ENCODE data around the gene TRIM61.
A peak's percentile ranks its signal among the peaks of the same experiment; 100 is the strongest.
"Not testable (repeated sequence)": the region's sequence is repeated elsewhere in the genome, so short reads cannot be mapped to it uniquely, and the experiment has no call there.

The TRIM61 gene

GRCh38 chr4:164956766-164957643 lies 20.5 kb downstream of the TRIM61 start:
- peak; percentile 51 to 69 for DNase-seq

GRCh38 chr4:164955107-164955805 lies 22.2 kb downstream of the TRIM61 start:
- no peak for DNase-seq

GRCh38 chr4:164952551-164952950 lies 24.9 kb downstream of the TRIM61 start:
- DNase-seq: no peak

- peak in 1 of 2 experiments; percentile 2 for DNase-seq
Measured at GRCh38 chr4:164949448-164950143, 27.9 kb downstream of the TRIM61 start.

GRCh38 chr4:164948975-164949374 lies 28.5 kb downstream of the TRIM61 start:
- peak in 1 of 2 experiments; percentile 11 for DNase-seq

GRCh38 chr4:164948006-164948405 lies 29.5 kb downstream of the TRIM61 start:
- peak; percentile 68 to 87 for DNase-seq

GRCh38 chr4:164946810-164947209 lies 30.6 kb downstream of the TRIM61 start:
- DNase-seq: no peak

- DNase-seq: no peak
Measured at GRCh38 chr4:164945146-164945545, 32.3 kb downstream of the TRIM61 start.

- DNase-seq: no peak
Measured at GRCh38 chr4:164943192-164943591, 34.3 kb downstream of the TRIM61 start.

- peak in 1 of 2 experiments; percentile 1 for DNase-seq
Measured at GRCh38 chr4:164937576-164938270, 39.7 kb downstream of the TRIM61 start.

- DNase-seq: not testable (repeated sequence)
Measured at GRCh38 chr4:164935865-164936606, 41.4 kb downstream of the TRIM61 start.

GRCh38 chr4:164935363-164935762 lies 42.1 kb downstream of the TRIM61 start:
- peak in 1 of 2 experiments; percentile 14 for DNase-seq

GRCh38 chr4:164933244-164933643 lies 44.2 kb downstream of the TRIM61 start:
- no peak for DNase-seq

GRCh38 chr4:164931551-164932324 lies 45.7 kb downstream of the TRIM61 start:
- no peak for DNase-seq

- DNase-seq: no peak
Measured at GRCh38 chr4:164930647-164931046, 46.8 kb downstream of the TRIM61 start.

GRCh38 chr4:164927101-164927500 lies 50.4 kb downstream of the TRIM61 start:
- not testable (repeated sequence) for DNase-seq

- DNase-seq: no peak
Measured at GRCh38 chr4:164926301-164926700, 51.2 kb downstream of the TRIM61 start.

- no peak for DNase-seq
Measured at GRCh38 chr4:164924670-164925238, 52.7 kb downstream of the TRIM61 start.

GRCh38 chr4:164918956-164919355 lies 58.5 kb downstream of the TRIM61 start:
- DNase-seq: no peak
